HG03432 (cell line): ENCODE results near the gene TMEM30A.
A peak's percentile ranks its signal among the peaks of the same experiment; 100 is the strongest.

Experiments used
- ATAC-seq: cut with Tn5 transposase; IDR thresholded peaks from one replicate; pipeline ENCODE4 v1.9.1; 2021; ENCODE audit warnings: mild to moderate bottlenecking, moderate library complexity; ENCODE audit not compliant: unreplicated experiment

TMEM30A gene

GRCh38 chr6:75266716-75267291, 17.8 kb downstream of the TMEM30A start:
- ATAC-seq, result peak; percentile 77

- no peak for ATAC-seq
Observed at GRCh38 chr6:75263401-75263750, 21.2 kb downstream of the TMEM30A start.

GRCh38 chr6:75262716-75263400, 21.7 kb downstream of the TMEM30A start:
- ATAC-seq, result no peak

- ATAC-seq, result no peak
Observed at GRCh38 chr6:75261299-75261698, 23.3 kb downstream of the TMEM30A start.

GRCh38 chr6:75257343-75258087, 27.1 kb downstream of the TMEM30A start:
- no peak for ATAC-seq

GRCh38 chr6:75250552-75250951, 34.0 kb downstream of the TMEM30A start:
- no peak for ATAC-seq

GRCh38 chr6:75249837-75250236, 34.8 kb downstream of the TMEM30A start:
- ATAC-seq, result no peak

GRCh38 chr6:75246386-75246785, 38.2 kb downstream of the TMEM30A start:
- ATAC-seq, result no peak

- ATAC-seq, result peak; percentile 16
Observed at GRCh38 chr6:75244063-75244584, 40.5 kb downstream of the TMEM30A start.

GRCh38 chr6:75243333-75244062, 41.1 kb downstream of the TMEM30A start, which contains the start of gene COX7A2:
Gene COX7A2, minus strand, starts transcription at chr6:75243801. Its CDS starts 67 bp downstream, at chr6:75243734.
- peak; percentile 96 for ATAC-seq

- no peak for ATAC-seq
Observed at GRCh38 chr6:75236630-75237029, 48.0 kb downstream of the TMEM30A start.

- ATAC-seq, result no peak
Observed at GRCh38 chr6:75235271-75235670, 49.3 kb downstream of the TMEM30A start.

- ATAC-seq, result no peak
Observed at GRCh38 chr6:75234126-75234865, 50.3 kb downstream of the TMEM30A start.

- no peak for ATAC-seq
Observed at GRCh38 chr6:75233092-75233615, 51.4 kb downstream of the TMEM30A start.

- ATAC-seq, result no peak
Observed at GRCh38 chr6:75230484-75231325, 53.9 kb downstream of the TMEM30A start.

GRCh38 chr6:75224303-75224926, 60.2 kb downstream of the TMEM30A start:
- no peak for ATAC-seq

GRCh38 chr6:75223428-75223827, 61.2 kb downstream of the TMEM30A start:
- ATAC-seq, result no peak

- ATAC-seq, result no peak
Observed at GRCh38 chr6:75222261-75222660, 62.3 kb downstream of the TMEM30A start.

- no peak for ATAC-seq
Observed at GRCh38 chr6:75221116-75221515, 63.5 kb downstream of the TMEM30A start.
